Right atrium auricular region (tissue), 2 donors: ENCODE data around the gene WFS1. TPM values are rescaled to one million over a fixed set of nuclear protein-coding genes. Genes with fewer than 3 reads are reported as not detected.

ENCODE experiments used
- DNase-seq: peaks from one replicate; pipeline ENCODE4 v3.0.0-alpha.2; 2019; ENCODE audit warnings: low spot score
- H3K27ac ChIP-seq, 2 donors: fragments of 200-600 bp; sonication (generic); 1 replicate in 1 of 2; 2 replicates in 1 of 2; pipeline ENCODE4 v1.5.1; 2016 to 2019
- H3K27me3 ChIP-seq, 2 donors: fragments of 200-600 bp; sonication (generic); one replicate each; pipeline versions ENCODE4 v1.5.1 to v1.6.0; 2017 to 2019
- H3K36me3 ChIP-seq: fragments of 200-600 bp; sonication (generic); one replicate; pipeline ENCODE4 v1.5.1; 2016
- H3K4me1 ChIP-seq, 2 donors: fragments of 200-600 bp; sonication (generic); one replicate each; pipeline versions ENCODE4 v1.5.1 to v1.6.0; 2017 to 2019
- H3K4me3 ChIP-seq, 2 donors: fragments of 200-600 bp; sonication (generic); 1 replicate in 1 of 2; 2 replicates in 1 of 2; pipeline ENCODE4 v1.5.1; 2017 to 2019; ENCODE audit warnings: mild to moderate bottlenecking in 1 of 2, moderate library complexity in 1 of 2
- H3K9me3 ChIP-seq, 2 donors: fragments of 200-600 bp; sonication (generic); one replicate each; pipeline ENCODE4 v1.5.1; 2019
- CTCF ChIP-seq, 2 donors: fragments of 200-600 bp; sonication (generic); IDR thresholded peaks; one replicate each; pipeline ENCODE4 v1.5.1; 2019; ENCODE audit warnings: antibody characterized with exemption in 2 of 2
- total RNA-seq, 2 donors: library from RNA; depleted of rRNA; stranded (reverse); fragments of >200 nt; gene quantifications; one replicate each; pipeline ENCODE4 v1.1.0, GENCODE V29; 2016

The WFS1 gene
- total RNA-seq, 2 donors from 2014 or later: 111 to 112 TPM

- H3K27me3 ChIP-seq: no peaks in the 10 kb centered on the region
- peak; percentile 64 for DNase-seq
Observed at GRCh38 chr4:6342530-6343293, 73.1 kb downstream of the WFS1 start.

GRCh38 chr4:6343939-6344408 lies 74.3 kb downstream of the WFS1 start:
- Histone ChIP-seq H3K4me3 (no peak overlapping the region), H3K36me3 (no peaks in the 10 kb centered on the region), H3K27me3 (no peaks in the 10 kb centered on the region), H3K4me1 (peaks cover 0 to 6% of the 10 kb centered on the region in 2 donors), H3K27ac (no peak overlapping the region), H3K9me3 (no peaks in the 10 kb centered on the region)
- no peak for DNase-seq
- TF ChIP-seq CTCF (IDR thresholded peaks at IDR 0.05): no peak

More at GRCh38 chr4:6342530-6343293, 73.1 kb downstream of the WFS1 start:
- H3K9me3 ChIP-seq: no peaks in the 10 kb centered on the region
- H3K27ac ChIP-seq: no peak overlapping the region
- peaks cover 0 to 6% of the 10 kb centered on the region in 2 donors for H3K4me1 ChIP-seq
- no peak overlapping the region for H3K4me3 ChIP-seq
- H3K36me3 ChIP-seq: no peaks in the 10 kb centered on the region
- TF ChIP-seq CTCF (IDR thresholded peaks at IDR 0.05): no peak

- H3K27ac ChIP-seq: no peak overlapping the region
- H3K27me3 ChIP-seq: no peaks in the 10 kb centered on the region
- no peaks in the 10 kb centered on the region for H3K9me3 ChIP-seq
- no peak overlapping the region for H3K4me3 ChIP-seq
- no peaks in the 10 kb centered on the region for H3K36me3 ChIP-seq
- H3K4me1 ChIP-seq: peaks cover 0 to 6% of the 10 kb centered on the region in 2 donors
- DNase-seq: no peak
- no peak for TF ChIP-seq CTCF (IDR thresholded peaks at IDR 0.05)
Observed at GRCh38 chr4:6345096-6345830, 75.6 kb downstream of the WFS1 start.

GRCh38 chr4:6345866-6346265 lies 76.2 kb downstream of the WFS1 start:
- no peaks in the 10 kb centered on the region for H3K27me3 ChIP-seq

More at GRCh38 chr4:6345866-6346265, 76.2 kb downstream of the WFS1 start:
- Histone ChIP-seq H3K4me3 (no peak overlapping the region), H3K4me1 (peaks cover 0 to 6% of the 10 kb centered on the region in 2 donors), H3K27ac (no peak overlapping the region), H3K36me3 (no peaks in the 10 kb centered on the region), H3K9me3 (no peaks in the 10 kb centered on the region)
- no peak for DNase-seq
- TF ChIP-seq CTCF (IDR thresholded peaks at IDR 0.05): no peak
